Vagina (tissue), 2 donors: ENCODE results near the gene FCHSD2. TPM values are rescaled to one million over a fixed set of nuclear protein-coding genes. Genes with fewer than 3 reads are reported as not detected.

Experiments
- DNase-seq, 2 donors: peaks; one replicate each; pipeline ENCODE4 v3.0.0-alpha.2; 2017; ENCODE audit errors: extremely low spot score in 2 of 2
- H3K27ac ChIP-seq: fragments of 200-600 bp; sonication (generic); one replicate; pipeline ENCODE4 v1.5.1; 2019
- H3K27me3 ChIP-seq: fragments of 200-600 bp; sonication (generic); one replicate; pipeline ENCODE4 v1.5.1; 2019
- H3K36me3 ChIP-seq, 2 donors: fragments of 200-600 bp; sonication (generic); one replicate each; pipeline ENCODE4 v1.5.1; 2017 to 2019
- H3K4me1 ChIP-seq: fragments of 200-600 bp; sonication (generic); one replicate; pipeline ENCODE4 v1.5.1; 2019
- H3K4me3 ChIP-seq, 2 donors: fragments of 200-600 bp; sonication (generic); 1 replicate in 1 of 2; 2 replicates in 1 of 2; pipeline ENCODE4 v1.5.1; 2016 to 2019
- H3K9me3 ChIP-seq: fragments of 200-600 bp; sonication (generic); one replicate; pipeline ENCODE4 v1.5.1; 2019
- CTCF ChIP-seq, 3 experiments: fragments of 450-650 bp in 2 of 3; fragments of 200-600 bp in 1 of 3; sonication (generic) in 1 of 3; IDR thresholded peaks; one replicate each; pipeline ENCODE4 v1.5.1; 2017 to 2019; ENCODE audit warnings: antibody characterized with exemption in 3 of 3, mild to moderate bottlenecking in 2 of 3, moderate library complexity in 2 of 3
- POLR2A ChIP-seq, 2 donors: fragments of 450-650 bp; IDR thresholded peaks; one replicate each; pipeline ENCODE4 v1.6.1; 2017; ENCODE audit warnings: antibody characterized with exemption in 2 of 2, mild to moderate bottlenecking in 2 of 2, moderate library complexity in 2 of 2
- POLR2AphosphoS5 ChIP-seq, 2 donors: sonication (generic); formaldehyde crosslinking; IDR thresholded peaks; one replicate each; pipeline ENCODE4 v1.9.0; 2017; ENCODE audit warnings: antibody characterized with exemption in 2 of 2, mild to moderate bottlenecking in 2 of 2, low read depth in 1 of 2; ENCODE audit not compliant: insufficient read depth in 1 of 2
- intact Hi-C: fragments of 100-400 bp; cut with DNase I; formaldehyde crosslinking; loops from one replicate; pipeline ENCODE4 v1.15.1; 2023
- total RNA-seq: library from RNA; depleted of rRNA; stranded (reverse); fragments of >200 nt; gene quantifications from one replicate; pipeline ENCODE4 v1.2.3, GENCODE V29; 2016

Gene FCHSD2
- total RNA-seq, 1 donor from 2014 or later = 15.7 TPM

GRCh38 chr11:73114835-73115220 is 27.3 kb downstream of the FCHSD2 start:
- TF ChIP-seq CTCF (IDR thresholded peaks at IDR 0.05) (no peak), POLR2A (IDR thresholded peaks at IDR 0.05) (no peak), POLR2AphosphoS5 (IDR thresholded peaks at IDR 0.05; ENCODE audit: insufficient read depth in 1 of 2, low read depth in 1 of 2) (no peak)
- Histone ChIP-seq H3K4me3 (no peak overlapping the region), H3K27me3 (no peaks in the 10 kb centered on the region), H3K4me1 (no peaks in the 10 kb centered on the region), H3K27ac (no peak overlapping the region), H3K9me3 (no peaks in the 10 kb centered on the region), H3K36me3 (no peaks in the 10 kb centered on the region)
- DNase-seq = no peak
- intact Hi-C loops = no loop called here

GRCh38 chr11:73114110-73114834 is 27.8 kb downstream of the FCHSD2 start:
- TF ChIP-seq POLR2AphosphoS5 (IDR thresholded peaks at IDR 0.05; ENCODE audit: insufficient read depth in 1 of 2, low read depth in 1 of 2) (no peak), CTCF (IDR thresholded peaks at IDR 0.05) (no peak)
- H3K27me3 ChIP-seq = no peaks in the 10 kb centered on the region
- no peak for DNase-seq
- H3K9me3 ChIP-seq = no peaks in the 10 kb centered on the region
- H3K4me3 ChIP-seq = no peak overlapping the region
- intact Hi-C loops = no loop called here
- H3K4me1 ChIP-seq = no peaks in the 10 kb centered on the region
- H3K36me3 ChIP-seq = no peaks in the 10 kb centered on the region
- no peak overlapping the region for H3K27ac ChIP-seq

GRCh38 chr11:73113426-73113825 is 28.7 kb downstream of the FCHSD2 start:
- intact Hi-C loops = no loop called here
- H3K27me3 ChIP-seq = no peaks in the 10 kb centered on the region

GRCh38 chr11:73107597-73107996 is 34.5 kb downstream of the FCHSD2 start:
- DNase-seq = no peak
- Histone ChIP-seq H3K4me3 (no peak overlapping the region), H3K4me1 (no peaks in the 10 kb centered on the region), H3K9me3 (no peaks in the 10 kb centered on the region), H3K27me3 (no peaks in the 10 kb centered on the region), H3K27ac (no peak overlapping the region), H3K36me3 (no peaks in the 10 kb centered on the region)
- no peak for TF ChIP-seq POLR2AphosphoS5 (IDR thresholded peaks at IDR 0.05; ENCODE audit: insufficient read depth in 1 of 2, low read depth in 1 of 2)
- TF ChIP-seq CTCF (IDR thresholded peaks at IDR 0.05) = no peak
- no peak for TF ChIP-seq POLR2A (IDR thresholded peaks at IDR 0.05)
- intact Hi-C loops = no loop called here

More at GRCh38 chr11:73113426-73113825, 28.7 kb downstream of the FCHSD2 start:
- H3K36me3 ChIP-seq = no peaks in the 10 kb centered on the region
- no peak overlapping the region for H3K4me3 ChIP-seq
- DNase-seq = no peak
- TF ChIP-seq POLR2A (IDR thresholded peaks at IDR 0.05) (no peak), POLR2AphosphoS5 (IDR thresholded peaks at IDR 0.05; ENCODE audit: insufficient read depth in 1 of 2, low read depth in 1 of 2) (no peak), CTCF (IDR thresholded peaks at IDR 0.05) (no peak)
- H3K27ac ChIP-seq = no peak overlapping the region
- H3K4me1 ChIP-seq = no peaks in the 10 kb centered on the region
- H3K9me3 ChIP-seq = no peaks in the 10 kb centered on the region

- H3K27me3 ChIP-seq = no peaks in the 10 kb centered on the region
- H3K27ac ChIP-seq = no peak overlapping the region
- no peaks in the 10 kb centered on the region for H3K4me1 ChIP-seq
- DNase-seq = no peak
- intact Hi-C loops = no loop called here
- no peaks in the 10 kb centered on the region for H3K36me3 ChIP-seq
- no peaks in the 10 kb centered on the region for H3K9me3 ChIP-seq
- H3K4me3 ChIP-seq = no peak overlapping the region
- TF ChIP-seq CTCF (IDR thresholded peaks at IDR 0.05) = no peak
- no peak for TF ChIP-seq POLR2AphosphoS5 (IDR thresholded peaks at IDR 0.05; ENCODE audit: insufficient read depth in 1 of 2, low read depth in 1 of 2)
- TF ChIP-seq POLR2A (IDR thresholded peaks at IDR 0.05) = no peak
Measured at GRCh38 chr11:73106347-73106746, 35.8 kb downstream of the FCHSD2 start.
